MM.1S (cell line): ENCODE data around the gene DLX6.

ENCODE experiments used
- CTCF ChIP-seq: fragments of 300-600 bp; sonication (generic); IDR thresholded peaks from 2 replicates; pipeline ENCODE4 v1.5.1; 2016; ENCODE audit warnings: antibody characterized with exemption, low read length, mixed read lengths
- EZH2 ChIP-seq: fragments of 300-600 bp; sonication (generic); optimal IDR thresholded peaks from 2 replicates; pipeline ENCODE3; 2017; ENCODE audit warnings: low read depth, mild to moderate bottlenecking, antibody characterized with exemption, low read length, mixed read lengths
- EZH2phosphoT487 ChIP-seq: fragments of 300-600 bp; sonication (generic); IDR thresholded peaks from 2 replicates; pipeline ENCODE4 v1.6.1; 2018; ENCODE audit warnings: antibody characterized with exemption, low read length

DNA sequence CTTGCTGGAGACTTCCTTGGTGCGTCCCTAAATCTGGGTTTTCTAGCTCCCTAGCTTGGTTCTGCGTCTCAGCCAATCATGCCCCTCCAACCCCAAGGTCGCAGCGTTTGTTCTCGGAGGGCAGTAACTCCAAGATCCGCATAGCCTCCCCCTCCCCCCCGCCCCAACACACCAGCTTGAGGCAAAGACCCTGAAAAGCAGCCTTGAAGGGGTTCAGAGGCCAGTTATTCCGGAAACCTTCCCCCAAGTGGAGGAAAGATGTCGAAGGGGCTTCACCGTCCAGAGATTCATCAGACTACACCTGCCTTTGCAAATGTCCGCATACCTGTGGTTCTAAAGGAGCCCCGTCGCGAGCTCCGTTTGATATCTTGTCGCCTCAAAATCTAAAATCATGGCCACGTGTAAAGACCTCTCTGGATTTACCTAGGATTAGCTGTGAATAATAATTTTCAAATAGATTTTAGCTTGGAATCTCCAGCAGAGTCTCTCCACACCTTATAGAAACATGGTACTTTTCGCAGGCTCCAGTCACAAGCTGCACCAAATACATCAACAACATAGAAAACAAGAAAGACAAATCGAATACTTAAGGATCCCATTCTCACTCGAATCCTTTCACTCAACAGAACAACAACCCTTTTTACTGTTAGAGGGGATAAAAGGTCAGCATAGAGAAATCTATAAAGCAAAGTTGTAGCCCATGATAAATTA, 7.9 kb downstream of the DLX6 start:
- TF ChIP-seq EZH2 (no peak), CTCF (no peak), EZH2phosphoT487 (no peak)
